Nephron (organoid): ENCODE results near the gene CLDN22.

Experiments
- H3K27ac Mint-ChIP-seq, 3 experiments: 2 replicates each; pipeline ENCODE4 v1.8.0; 2020; ENCODE audit warnings: mixed read lengths in 3 of 3, mild to moderate bottlenecking in 2 of 3, moderate library complexity in 1 of 3
- H3K27me3 Mint-ChIP-seq: 2 replicates; pipeline ENCODE4 v1.8.0; 2021; ENCODE audit warnings: low read depth, mild to moderate bottlenecking, moderate library complexity, mixed read lengths
- H3K36me3 Mint-ChIP-seq: 2 replicates; pipeline ENCODE4 v1.8.0; 2020; ENCODE audit warnings: low read depth, mixed read lengths
- H3K4me1 Mint-ChIP-seq: 2 replicates; pipeline ENCODE4 v1.8.0; 2020; ENCODE audit warnings: mixed read lengths
- H3K4me3 Mint-ChIP-seq, 3 experiments: 2 replicates each; pipeline ENCODE4 v1.8.0; 2020; ENCODE audit warnings: mild to moderate bottlenecking in 3 of 3, mixed read lengths in 3 of 3, moderate library complexity in 2 of 3
- H3K9me3 Mint-ChIP-seq: 2 replicates; pipeline ENCODE4 v1.8.0; 2020; ENCODE audit warnings: mixed read lengths
- TF ChIP-seq, protein P1 (sequence below), 3 experiments: fragments of 200-600 bp; sonication (generic); IDR thresholded peaks; one replicate each; pipeline ENCODE4 v1.5.0; 2021; ENCODE audit warnings: antibody characterized with exemption in 3 of 3; ENCODE audit not compliant: unreplicated experiment in 3 of 3

CLDN22 gene

DNA sequence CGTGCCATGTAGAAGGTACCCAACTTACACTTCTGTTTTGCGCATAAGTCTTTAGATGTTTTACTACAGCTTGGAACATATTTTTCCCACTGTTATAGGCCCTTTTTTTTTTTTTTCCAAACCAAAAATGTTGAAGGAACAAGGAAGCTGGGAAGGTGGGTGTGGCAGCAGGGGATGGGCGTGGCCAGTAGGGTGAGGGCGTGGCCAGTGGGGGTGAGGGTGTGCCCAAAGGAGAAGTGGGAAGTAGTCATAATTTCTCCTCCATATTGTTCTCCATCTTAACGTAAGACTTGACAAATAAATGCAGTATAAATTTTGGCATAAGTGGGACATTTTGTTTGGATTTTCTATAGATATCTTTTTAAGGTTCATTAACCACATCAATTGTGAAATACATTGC is 30.4 kb downstream of the CLDN22 start:
- H3K4me3 Mint-ChIP-seq: no peak overlapping the region
- H3K4me1 Mint-ChIP-seq: peaks cover 11% of the 10 kb centered on the region
- TF ChIP-seq, protein P1, sequence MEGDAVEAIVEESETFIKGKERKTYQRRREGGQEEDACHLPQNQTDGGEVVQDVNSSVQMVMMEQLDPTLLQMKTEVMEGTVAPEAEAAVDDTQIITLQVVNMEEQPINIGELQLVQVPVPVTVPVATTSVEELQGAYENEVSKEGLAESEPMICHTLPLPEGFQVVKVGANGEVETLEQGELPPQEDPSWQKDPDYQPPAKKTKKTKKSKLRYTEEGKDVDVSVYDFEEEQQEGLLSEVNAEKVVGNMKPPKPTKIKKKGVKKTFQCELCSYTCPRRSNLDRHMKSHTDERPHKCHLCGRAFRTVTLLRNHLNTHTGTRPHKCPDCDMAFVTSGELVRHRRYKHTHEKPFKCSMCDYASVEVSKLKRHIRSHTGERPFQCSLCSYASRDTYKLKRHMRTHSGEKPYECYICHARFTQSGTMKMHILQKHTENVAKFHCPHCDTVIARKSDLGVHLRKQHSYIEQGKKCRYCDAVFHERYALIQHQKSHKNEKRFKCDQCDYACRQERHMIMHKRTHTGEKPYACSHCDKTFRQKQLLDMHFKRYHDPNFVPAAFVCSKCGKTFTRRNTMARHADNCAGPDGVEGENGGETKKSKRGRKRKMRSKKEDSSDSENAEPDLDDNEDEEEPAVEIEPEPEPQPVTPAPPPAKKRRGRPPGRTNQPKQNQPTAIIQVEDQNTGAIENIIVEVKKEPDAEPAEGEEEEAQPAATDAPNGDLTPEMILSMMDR (IDR thresholded peaks at IDR 0.05; ENCODE audit: unreplicated experiment in 3 of 3): no peak
- peaks cover 60% of the 10 kb centered on the region for H3K36me3 Mint-ChIP-seq
- H3K27ac Mint-ChIP-seq: no peak overlapping the region
- no peaks in the 10 kb centered on the region for H3K9me3 Mint-ChIP-seq
- no peaks in the 10 kb centered on the region for H3K27me3 Mint-ChIP-seq

GRCh38 chr4:183288955-183289354 is 31.1 kb downstream of the CLDN22 start:
- Mint-ChIP-seq H3K36me3 (peaks cover 60% of the 10 kb centered on the region), H3K4me1 (peaks cover 18% of the 10 kb centered on the region), H3K4me3 (no peak overlapping the region), H3K9me3 (no peaks in the 10 kb centered on the region), H3K27ac (peak overlapping the region; percentile 51 to 96 (median 72)), H3K27me3 (no peaks in the 10 kb centered on the region)
- TF ChIP-seq, protein P1 (IDR thresholded peaks at IDR 0.05; ENCODE audit: unreplicated experiment in 3 of 3): no peak

GRCh38 chr4:183287677-183288076 is 32.4 kb downstream of the CLDN22 start:
- peaks cover 64% of the 10 kb centered on the region for H3K36me3 Mint-ChIP-seq
- peaks cover 21% of the 10 kb centered on the region for H3K4me1 Mint-ChIP-seq
- peak overlapping the region; percentile 7 to 32 (median 15) for H3K4me3 Mint-ChIP-seq
- H3K9me3 Mint-ChIP-seq: no peaks in the 10 kb centered on the region
- peak overlapping the region; percentile 95 to 98 (median 96) for H3K27ac Mint-ChIP-seq
- no peaks in the 10 kb centered on the region for H3K27me3 Mint-ChIP-seq
- TF ChIP-seq, protein P1 (IDR thresholded peaks at IDR 0.05; ENCODE audit: unreplicated experiment in 3 of 3): no peak

- Mint-ChIP-seq H3K27ac (peak overlapping the region; percentile 95 to 98 (median 96)), H3K27me3 (no peaks in the 10 kb centered on the region), H3K4me3 (peak overlapping the region; percentile 15 to 32 (median 17)), H3K4me1 (peaks cover 25% of the 10 kb centered on the region), H3K9me3 (no peaks in the 10 kb centered on the region), H3K36me3 (peaks cover 65% of the 10 kb centered on the region)
- TF ChIP-seq, protein P1 (IDR thresholded peaks at IDR 0.05; ENCODE audit: unreplicated experiment in 3 of 3): no peak
These were observed 32.8 kb downstream of the CLDN22 start for GRCh38 chr4:183287309-183287659.

- peak overlapping the region; percentile 95 to 98 (median 96) for H3K27ac Mint-ChIP-seq
- H3K9me3 Mint-ChIP-seq: no peaks in the 10 kb centered on the region
- no peak overlapping the region for H3K4me3 Mint-ChIP-seq
- TF ChIP-seq, protein P1 (IDR thresholded peaks at IDR 0.05; ENCODE audit: unreplicated experiment in 3 of 3): no peak
- peaks cover 66% of the 10 kb centered on the region for H3K36me3 Mint-ChIP-seq
- H3K27me3 Mint-ChIP-seq: no peaks in the 10 kb centered on the region
- H3K4me1 Mint-ChIP-seq: peaks cover 28% of the 10 kb centered on the region
These were observed 33.3 kb downstream of the CLDN22 start for GRCh38 chr4:183286590-183287308.

DNA sequence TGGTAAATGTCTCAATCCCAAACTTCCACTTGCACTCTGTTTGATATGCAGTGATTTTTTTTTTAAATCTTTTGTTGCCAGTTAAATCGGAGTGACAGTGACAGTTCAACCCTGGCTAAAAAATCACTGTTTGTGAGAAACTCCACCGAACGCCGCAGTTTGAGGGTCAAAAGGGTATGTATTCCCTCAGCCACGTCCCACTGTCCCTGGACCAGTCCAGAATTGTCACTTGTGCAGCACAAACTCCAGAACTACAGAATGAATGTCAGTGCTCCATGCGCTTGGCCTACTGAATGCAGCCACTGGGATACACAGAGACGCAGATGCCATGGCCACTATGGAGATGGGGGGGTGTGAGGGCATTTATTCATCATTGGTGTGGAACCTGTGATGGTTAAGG is 34.2 kb downstream of the CLDN22 start:
- Mint-ChIP-seq H3K36me3 (peaks cover 60% of the 10 kb centered on the region), H3K4me1 (peaks cover 28% of the 10 kb centered on the region), H3K9me3 (no peaks in the 10 kb centered on the region), H3K27me3 (no peaks in the 10 kb centered on the region), H3K27ac (peak overlapping the region; percentile 90 to 98 (median 96)), H3K4me3 (no peak overlapping the region)
- TF ChIP-seq, protein P1 (IDR thresholded peaks at IDR 0.05; ENCODE audit: unreplicated experiment in 3 of 3): no peak
